Testis (tissue), 2 donors: ENCODE results near the gene CYB5R4.

Experiments
- POLR2A ChIP-seq: fragments of 450-650 bp; IDR thresholded peaks from one replicate; pipeline ENCODE4 v1.6.1; 2017; ENCODE audit warnings: antibody characterized with exemption, mild to moderate bottlenecking, moderate library complexity
- TF ChIP-seq, protein P1 (sequence below), 3 experiments: fragments of 450-650 bp in 2 of 3; fragments of 200-600 bp in 1 of 3; sonication (generic) in 1 of 3; IDR thresholded peaks; one replicate each; pipeline ENCODE4 v1.5.1; 2016 to 2019; ENCODE audit warnings: antibody characterized with exemption in 3 of 3, mild to moderate bottlenecking in 2 of 3, moderate library complexity in 1 of 3

DNA sequence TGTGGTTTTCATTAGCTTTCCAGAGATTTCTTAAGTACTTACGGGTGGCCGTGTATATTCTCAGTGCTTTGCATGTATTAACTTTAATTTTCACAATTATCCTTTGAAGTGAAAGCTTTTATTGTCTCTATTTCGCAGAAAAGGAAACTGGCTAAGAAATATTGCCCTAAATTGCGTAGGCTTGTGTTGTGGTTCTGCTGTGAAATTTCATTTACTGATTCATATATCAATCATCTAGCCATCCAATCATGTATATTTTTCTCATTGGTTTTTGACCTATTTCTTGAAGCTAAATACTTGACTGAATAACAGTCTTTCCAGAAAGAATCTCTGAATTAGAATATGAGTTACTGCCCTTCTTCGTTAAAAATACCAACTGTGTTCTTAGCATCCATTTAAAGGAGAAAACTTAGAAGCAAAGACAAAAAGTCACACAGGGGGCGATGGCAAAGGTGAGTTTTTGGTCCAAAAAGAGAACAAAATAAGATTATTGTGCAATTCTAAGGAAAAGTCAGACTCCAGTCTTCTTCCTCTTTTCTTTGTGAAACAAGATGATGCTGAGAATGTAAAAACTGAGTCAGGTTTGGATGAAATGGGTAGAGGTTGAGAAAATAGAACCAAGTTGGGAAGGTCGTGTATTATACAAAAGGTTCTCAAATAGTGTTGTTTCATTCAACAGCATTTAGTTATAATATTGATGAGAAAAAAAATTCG lies 1.4 kb downstream of the CYB5R4 start:
- TF ChIP-seq, protein P1, sequence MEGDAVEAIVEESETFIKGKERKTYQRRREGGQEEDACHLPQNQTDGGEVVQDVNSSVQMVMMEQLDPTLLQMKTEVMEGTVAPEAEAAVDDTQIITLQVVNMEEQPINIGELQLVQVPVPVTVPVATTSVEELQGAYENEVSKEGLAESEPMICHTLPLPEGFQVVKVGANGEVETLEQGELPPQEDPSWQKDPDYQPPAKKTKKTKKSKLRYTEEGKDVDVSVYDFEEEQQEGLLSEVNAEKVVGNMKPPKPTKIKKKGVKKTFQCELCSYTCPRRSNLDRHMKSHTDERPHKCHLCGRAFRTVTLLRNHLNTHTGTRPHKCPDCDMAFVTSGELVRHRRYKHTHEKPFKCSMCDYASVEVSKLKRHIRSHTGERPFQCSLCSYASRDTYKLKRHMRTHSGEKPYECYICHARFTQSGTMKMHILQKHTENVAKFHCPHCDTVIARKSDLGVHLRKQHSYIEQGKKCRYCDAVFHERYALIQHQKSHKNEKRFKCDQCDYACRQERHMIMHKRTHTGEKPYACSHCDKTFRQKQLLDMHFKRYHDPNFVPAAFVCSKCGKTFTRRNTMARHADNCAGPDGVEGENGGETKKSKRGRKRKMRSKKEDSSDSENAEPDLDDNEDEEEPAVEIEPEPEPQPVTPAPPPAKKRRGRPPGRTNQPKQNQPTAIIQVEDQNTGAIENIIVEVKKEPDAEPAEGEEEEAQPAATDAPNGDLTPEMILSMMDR (IDR thresholded peaks at IDR 0.05): no peak
- TF ChIP-seq POLR2A: no peak
